ENCODE results near the gene AP3B1.

DNA sequence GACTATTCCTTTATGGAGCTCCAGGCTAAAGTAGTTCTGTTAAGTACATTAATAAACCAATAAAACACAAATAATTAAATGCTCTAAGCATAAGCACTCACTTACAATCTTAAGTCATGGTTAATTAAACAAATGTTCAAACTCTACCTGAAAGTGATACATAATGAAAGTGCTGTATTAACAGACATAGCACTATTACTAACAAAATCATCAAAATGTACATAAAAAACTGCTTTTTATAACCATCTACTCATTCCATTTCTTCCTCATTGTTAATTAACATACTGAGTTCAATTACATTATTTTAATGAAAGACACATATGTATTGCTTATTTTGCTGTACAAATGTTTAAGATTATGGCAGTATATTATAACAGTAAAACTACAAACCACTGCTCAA lies 107.3 kb downstream of the AP3B1 start:
- TF ChIP-seq, protein P1, sequence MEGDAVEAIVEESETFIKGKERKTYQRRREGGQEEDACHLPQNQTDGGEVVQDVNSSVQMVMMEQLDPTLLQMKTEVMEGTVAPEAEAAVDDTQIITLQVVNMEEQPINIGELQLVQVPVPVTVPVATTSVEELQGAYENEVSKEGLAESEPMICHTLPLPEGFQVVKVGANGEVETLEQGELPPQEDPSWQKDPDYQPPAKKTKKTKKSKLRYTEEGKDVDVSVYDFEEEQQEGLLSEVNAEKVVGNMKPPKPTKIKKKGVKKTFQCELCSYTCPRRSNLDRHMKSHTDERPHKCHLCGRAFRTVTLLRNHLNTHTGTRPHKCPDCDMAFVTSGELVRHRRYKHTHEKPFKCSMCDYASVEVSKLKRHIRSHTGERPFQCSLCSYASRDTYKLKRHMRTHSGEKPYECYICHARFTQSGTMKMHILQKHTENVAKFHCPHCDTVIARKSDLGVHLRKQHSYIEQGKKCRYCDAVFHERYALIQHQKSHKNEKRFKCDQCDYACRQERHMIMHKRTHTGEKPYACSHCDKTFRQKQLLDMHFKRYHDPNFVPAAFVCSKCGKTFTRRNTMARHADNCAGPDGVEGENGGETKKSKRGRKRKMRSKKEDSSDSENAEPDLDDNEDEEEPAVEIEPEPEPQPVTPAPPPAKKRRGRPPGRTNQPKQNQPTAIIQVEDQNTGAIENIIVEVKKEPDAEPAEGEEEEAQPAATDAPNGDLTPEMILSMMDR (IDR thresholded peaks at IDR 0.05; ENCODE audit: insufficient read depth, low read length): no peak
- TF ChIP-seq POLR2AphosphoS5 (IDR thresholded peaks at IDR 0.05; ENCODE audit: low read depth): no peak
- TF ChIP-seq, protein P2, sequence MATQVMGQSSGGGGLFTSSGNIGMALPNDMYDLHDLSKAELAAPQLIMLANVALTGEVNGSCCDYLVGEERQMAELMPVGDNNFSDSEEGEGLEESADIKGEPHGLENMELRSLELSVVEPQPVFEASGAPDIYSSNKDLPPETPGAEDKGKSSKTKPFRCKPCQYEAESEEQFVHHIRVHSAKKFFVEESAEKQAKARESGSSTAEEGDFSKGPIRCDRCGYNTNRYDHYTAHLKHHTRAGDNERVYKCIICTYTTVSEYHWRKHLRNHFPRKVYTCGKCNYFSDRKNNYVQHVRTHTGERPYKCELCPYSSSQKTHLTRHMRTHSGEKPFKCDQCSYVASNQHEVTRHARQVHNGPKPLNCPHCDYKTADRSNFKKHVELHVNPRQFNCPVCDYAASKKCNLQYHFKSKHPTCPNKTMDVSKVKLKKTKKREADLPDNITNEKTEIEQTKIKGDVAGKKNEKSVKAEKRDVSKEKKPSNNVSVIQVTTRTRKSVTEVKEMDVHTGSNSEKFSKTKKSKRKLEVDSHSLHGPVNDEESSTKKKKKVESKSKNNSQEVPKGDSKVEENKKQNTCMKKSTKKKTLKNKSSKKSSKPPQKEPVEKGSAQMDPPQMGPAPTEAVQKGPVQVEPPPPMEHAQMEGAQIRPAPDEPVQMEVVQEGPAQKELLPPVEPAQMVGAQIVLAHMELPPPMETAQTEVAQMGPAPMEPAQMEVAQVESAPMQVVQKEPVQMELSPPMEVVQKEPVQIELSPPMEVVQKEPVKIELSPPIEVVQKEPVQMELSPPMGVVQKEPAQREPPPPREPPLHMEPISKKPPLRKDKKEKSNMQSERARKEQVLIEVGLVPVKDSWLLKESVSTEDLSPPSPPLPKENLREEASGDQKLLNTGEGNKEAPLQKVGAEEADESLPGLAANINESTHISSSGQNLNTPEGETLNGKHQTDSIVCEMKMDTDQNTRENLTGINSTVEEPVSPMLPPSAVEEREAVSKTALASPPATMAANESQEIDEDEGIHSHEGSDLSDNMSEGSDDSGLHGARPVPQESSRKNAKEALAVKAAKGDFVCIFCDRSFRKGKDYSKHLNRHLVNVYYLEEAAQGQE (IDR thresholded peaks at IDR 0.05; ENCODE audit: insufficient replicate concordance, low read depth): no peak
